ENCODE measurements around the gene LYST.
"Not testable (repeated sequence)": the region's sequence is repeated elsewhere in the genome, so short reads cannot be mapped to it uniquely, and the experiment has no call there.

The LYST gene

GRCh38 chr1:235858766-235859165 lies 7.9 kb downstream of the LYST start:
- no peak for DNase-seq (ENCODE audit: low read depth in 2 of 2)

GRCh38 chr1:235857756-235858155 lies 8.9 kb downstream of the LYST start:
- DNase-seq (ENCODE audit: low read depth in 2 of 2) = no peak

GRCh38 chr1:235855811-235856429 lies 10.8 kb downstream of the LYST start:
- DNase-seq (ENCODE audit: low read depth in 2 of 2) = no peak

- DNase-seq (ENCODE audit: low read depth in 2 of 2) = no peak
Measured at GRCh38 chr1:235854347-235854746, 12.4 kb downstream of the LYST start.

GRCh38 chr1:235853653-235854052 lies 13.1 kb downstream of the LYST start:
- no peak for DNase-seq (ENCODE audit: low read depth in 2 of 2)

GRCh38 chr1:235852887-235853286 lies 13.8 kb downstream of the LYST start:
- DNase-seq (ENCODE audit: low read depth in 2 of 2) = no peak

- DNase-seq (ENCODE audit: low read depth in 2 of 2) = no peak
Measured at GRCh38 chr1:235851939-235852338, 14.8 kb downstream of the LYST start.

- not testable (repeated sequence) for DNase-seq (ENCODE audit: low read depth in 2 of 2)
Measured at GRCh38 chr1:235848251-235848650, 18.5 kb downstream of the LYST start.

- not testable (repeated sequence) for DNase-seq (ENCODE audit: low read depth in 2 of 2)
Measured at GRCh38 chr1:235845656-235846107, 21.0 kb downstream of the LYST start.

GRCh38 chr1:235844776-235845175 lies 21.9 kb downstream of the LYST start:
- no peak for DNase-seq (ENCODE audit: low read depth in 2 of 2)

- DNase-seq (ENCODE audit: low read depth in 2 of 2) = no peak
Measured at GRCh38 chr1:235843461-235843961, 23.2 kb downstream of the LYST start.

GRCh38 chr1:235841938-235842545 lies 24.7 kb downstream of the LYST start:
- no peak for DNase-seq (ENCODE audit: low read depth in 2 of 2)

- DNase-seq (ENCODE audit: low read depth in 2 of 2) = no peak
Measured at GRCh38 chr1:235838021-235838420, 28.7 kb downstream of the LYST start.

GRCh38 chr1:235835226-235835625 lies 31.5 kb downstream of the LYST start:
- no peak for DNase-seq (ENCODE audit: low read depth in 2 of 2)

GRCh38 chr1:235834620-235835019 lies 32.1 kb downstream of the LYST start:
- no peak for DNase-seq (ENCODE audit: low read depth in 2 of 2)

GRCh38 chr1:235832011-235832410 lies 34.7 kb downstream of the LYST start:
- no peak for DNase-seq (ENCODE audit: low read depth in 2 of 2)

- DNase-seq (ENCODE audit: low read depth in 2 of 2) = no peak
Measured at GRCh38 chr1:235831148-235831547, 35.6 kb downstream of the LYST start.

GRCh38 chr1:235826102-235826854 lies 40.4 kb downstream of the LYST start:
- no peak for DNase-seq (ENCODE audit: low read depth in 2 of 2)

- DNase-seq (ENCODE audit: low read depth in 2 of 2) = no peak
Measured at GRCh38 chr1:235825229-235825628, 41.5 kb downstream of the LYST start.

GRCh38 chr1:235823684-235824083 lies 43.0 kb downstream of the LYST start:
- DNase-seq (ENCODE audit: low read depth in 2 of 2) = no peak

GRCh38 chr1:235822685-235823084 lies 44.0 kb downstream of the LYST start:
- DNase-seq (ENCODE audit: low read depth in 2 of 2) = no peak

- no peak for DNase-seq (ENCODE audit: low read depth in 2 of 2)
Measured at GRCh38 chr1:235821361-235821981, 45.2 kb downstream of the LYST start.
